Nasal cavity respiratory epithelium epithelial cell of viscerocranial mucosa (primary cell): Measurements from ENCODE around the gene PKD2. TPM values are rescaled to one million over a fixed set of nuclear protein-coding genes. Genes with fewer than 3 reads are reported as not detected.

Experiments used
- total RNA-seq: library from RNA; depleted of rRNA; stranded (reverse); fragments of >200 nt; gene quantifications from 2 replicates; pipeline ENCODE4 v1.2.3, GENCODE V29; 2014

PKD2 gene
- total RNA-seq: 19.1 and 38.7 TPM in 2 replicates

DNA sequence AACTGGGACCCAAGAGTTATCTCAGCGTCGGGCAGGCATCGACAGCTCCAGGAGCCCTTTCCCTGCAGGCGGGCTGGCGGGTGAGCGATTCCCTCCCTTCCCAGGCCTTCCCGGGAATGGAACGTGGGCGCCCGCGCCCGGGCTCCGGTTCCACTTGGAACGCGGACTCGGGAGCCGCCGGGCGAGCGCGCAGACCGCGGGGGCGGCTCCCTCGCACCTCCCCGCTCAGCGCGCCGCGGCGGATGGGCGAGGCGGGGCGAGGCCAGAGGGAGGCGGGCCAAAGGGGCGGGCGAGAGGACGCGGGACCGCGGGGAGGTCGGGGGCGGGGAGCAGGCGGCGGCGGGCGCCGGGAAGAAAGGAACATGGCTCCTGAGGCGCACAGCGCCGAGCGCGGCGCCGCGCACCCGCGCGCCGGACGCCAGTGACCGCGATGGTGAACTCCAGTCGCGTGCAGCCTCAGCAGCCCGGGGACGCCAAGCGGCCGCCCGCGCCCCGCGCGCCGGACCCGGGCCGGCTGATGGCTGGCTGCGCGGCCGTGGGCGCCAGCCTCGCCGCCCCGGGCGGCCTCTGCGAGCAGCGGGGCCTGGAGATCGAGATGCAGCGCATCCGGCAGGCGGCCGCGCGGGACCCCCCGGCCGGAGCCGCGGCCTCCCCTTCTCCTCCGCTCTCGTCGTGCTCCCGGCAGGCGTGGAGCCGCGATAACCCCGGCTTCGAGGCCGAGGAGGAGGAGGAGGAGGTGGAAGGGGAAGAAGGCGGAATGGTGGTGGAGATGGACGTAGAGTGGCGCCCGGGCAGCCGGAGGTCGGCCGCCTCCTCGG is at the start of gene PKD2:
PKD2 (plus strand) TSS at position 332 of the 818 bp plus-strand sequence; CDS start at position 431, 99 bp downstream.

DNA sequence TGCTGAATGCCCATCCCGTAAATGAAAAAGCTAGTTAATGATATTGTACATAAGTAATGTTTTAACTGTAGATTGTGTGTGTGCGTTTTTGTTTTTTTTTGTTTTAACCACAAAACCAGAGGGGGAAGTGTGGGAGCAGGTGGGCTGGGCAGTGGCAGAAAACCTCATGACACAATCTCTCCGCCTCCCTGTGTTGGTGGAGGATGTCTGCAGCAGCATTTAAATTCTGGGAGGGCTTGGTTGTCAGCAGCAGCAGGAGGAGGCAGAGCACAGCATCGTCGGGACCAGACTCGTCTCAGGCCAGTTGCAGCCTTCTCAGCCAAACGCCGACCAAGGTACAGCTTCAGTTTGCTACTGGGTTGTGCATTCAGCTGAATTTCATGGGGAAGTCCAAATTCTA is 32.0 kb upstream of the PKD2 start, which contains the start of gene SPP1:
SPP1 (plus strand) TSS at position 249 of the 400 bp plus-strand sequence. CDS start 1,182 bp downstream, outside the sequence.

Other genes with a start within 250 kb of the PKD2 start
- not detected in 2 replicates for gene IBSP, start 208.1 kb upstream of the PKD2 start, total RNA-seq
- gene MEPE, start 174.7 kb upstream of the PKD2 start, total RNA-seq: not detected in 2 replicates
- gene SPP1, start 31.9 kb upstream of the PKD2 start, total RNA-seq: not detected in 2 replicates
- gene ABCG2, start 151.0 kb downstream of the PKD2 start, total RNA-seq: 0.21 and 0.68 TPM in 2 replicates